Superior temporal gyrus (tissue), 1 donor: ENCODE measurements around the gene MAST1.
"Not testable (repeated sequence)": the region's sequence is repeated elsewhere in the genome, so short reads cannot be mapped to it uniquely, and the experiment has no call there.

Source experiments
- DNase-seq: peaks from one replicate; pipeline ENCODE4 v3.0.0-alpha.2; 2016; ENCODE audit errors: extremely low spot score

The MAST1 gene

GRCh38 chr19:12840091-12841079 lies 2.1 kb downstream of the MAST1 start:
- DNase-seq, result no peak

DNA sequence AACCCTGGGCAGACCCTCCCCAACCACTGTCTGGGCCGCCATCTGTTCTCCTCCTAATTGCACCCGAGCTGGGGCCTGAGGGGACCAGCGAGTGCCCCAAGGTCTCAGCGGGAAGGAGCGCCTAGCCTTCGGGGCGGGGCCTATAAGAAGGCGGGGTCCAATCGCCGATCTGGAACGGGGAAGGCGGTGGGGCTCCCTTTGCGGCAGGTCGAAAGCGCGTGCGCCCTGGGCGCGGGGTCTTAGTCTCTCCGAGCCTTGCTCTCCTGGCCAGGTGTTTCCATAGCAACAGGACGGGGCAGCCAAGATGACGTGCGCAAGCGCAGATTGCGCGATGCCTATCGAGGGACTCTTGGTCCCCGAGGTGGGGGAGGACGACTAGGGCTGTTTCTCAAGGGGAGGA lies 2.8 kb downstream of the MAST1 start:
- no peak for DNase-seq

- no peak for DNase-seq
Observed at GRCh38 chr19:12842511-12842910, 4.2 kb downstream of the MAST1 start.

DNA sequence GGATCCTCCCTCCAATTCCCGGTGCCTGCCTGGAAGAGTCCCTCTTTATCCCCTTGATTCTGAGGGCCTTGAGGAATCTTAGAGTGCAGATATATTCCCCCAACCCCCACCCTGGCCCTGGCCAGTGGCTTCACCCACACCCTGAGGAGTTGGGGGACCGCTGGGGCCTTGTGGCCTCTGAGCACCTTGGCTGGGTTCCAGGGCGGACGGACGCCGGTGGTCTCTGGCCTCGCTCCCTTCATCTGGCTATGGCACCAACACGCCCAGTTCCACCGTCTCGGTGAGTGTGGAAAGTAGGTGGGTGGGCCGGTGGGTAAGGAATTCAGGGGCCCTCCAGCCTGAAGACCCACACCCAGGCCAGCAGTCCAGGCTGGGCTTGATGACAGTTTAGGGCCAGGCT lies 5.0 kb downstream of the MAST1 start:
- no peak for DNase-seq

DNA sequence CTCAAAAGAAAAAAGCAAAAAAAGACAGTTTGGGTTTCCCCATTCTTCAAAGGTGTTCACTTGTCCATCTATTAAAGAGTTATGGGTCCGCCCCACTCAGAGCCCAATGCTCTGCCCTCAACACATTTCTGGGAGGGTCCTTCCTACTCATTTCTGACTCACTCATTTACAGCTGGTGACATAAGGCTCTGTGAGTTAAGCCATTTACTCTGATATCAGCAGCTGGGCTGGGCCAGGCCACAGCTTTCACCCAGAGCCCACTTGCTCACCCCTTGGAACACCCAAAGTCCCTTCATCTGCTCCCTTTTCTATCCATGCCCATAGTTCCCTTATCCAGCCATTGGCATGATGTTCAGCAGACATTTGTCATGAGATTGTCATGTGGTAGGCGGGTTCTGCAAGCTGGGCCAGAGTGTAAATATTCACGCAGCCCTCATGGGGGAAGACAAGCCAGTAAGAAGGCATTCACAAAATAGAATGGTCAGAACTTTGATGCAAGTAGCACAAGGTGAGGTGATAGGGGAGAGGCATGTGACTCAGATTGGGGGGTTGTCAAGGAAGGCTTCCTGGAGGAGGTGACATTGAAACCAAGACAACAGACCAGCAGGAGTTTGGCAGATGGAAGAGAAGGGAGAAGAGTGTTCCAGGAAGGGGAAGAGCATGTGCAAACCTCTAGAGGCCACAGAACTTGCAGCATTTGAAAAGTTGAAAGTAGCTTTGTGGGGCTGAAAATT lies 5.9 kb downstream of the MAST1 start:
- DNase-seq, result no peak

- not testable (repeated sequence) for DNase-seq
Observed at GRCh38 chr19:12846613-12847012, 8.3 kb downstream of the MAST1 start.

- peak; percentile 79 for DNase-seq
Observed at GRCh38 chr19:12847159-12848139, 9.1 kb downstream of the MAST1 start.

DNA sequence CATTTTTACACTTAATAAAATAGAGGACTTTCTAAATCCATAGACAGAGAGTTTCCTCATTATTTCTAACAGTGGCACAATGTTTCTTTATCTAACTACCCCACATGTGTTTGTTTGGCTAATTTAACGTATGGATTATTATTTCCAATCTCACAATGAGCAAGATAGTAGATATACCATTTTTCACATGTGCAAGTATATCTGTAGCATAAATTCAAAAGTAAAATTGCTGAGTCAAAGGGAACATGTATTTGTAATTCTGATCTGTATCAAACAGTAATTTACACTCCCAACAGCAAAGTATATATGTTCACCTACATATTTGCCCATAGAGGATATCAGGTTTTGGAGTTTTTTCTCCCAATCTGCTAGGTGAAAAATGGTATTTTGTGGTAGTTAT lies 18.3 kb downstream of the MAST1 start:
- no peak for DNase-seq

- DNase-seq, result no peak
Observed at GRCh38 chr19:12858041-12858928, 20.0 kb downstream of the MAST1 start.

DNA sequence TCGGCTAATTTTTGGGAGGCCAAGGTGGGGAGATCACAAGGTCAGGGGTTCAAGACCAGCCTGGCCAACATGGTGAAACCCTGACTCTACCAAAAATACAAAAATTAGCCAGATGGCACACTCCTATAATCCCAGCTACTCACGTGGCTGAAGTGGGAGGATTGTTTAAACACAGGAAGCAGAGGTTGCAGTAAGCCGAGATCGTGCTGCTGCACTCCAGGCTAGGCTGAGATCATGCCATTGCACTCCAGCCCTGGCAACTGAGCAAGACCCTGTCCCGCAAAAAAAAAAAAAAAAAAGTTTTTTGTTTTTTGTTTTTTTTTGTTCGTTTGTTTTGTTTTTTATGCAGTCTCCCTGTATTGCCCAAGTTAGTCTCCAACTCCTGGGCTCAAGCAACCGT lies 21.2 kb downstream of the MAST1 start:
- no peak for DNase-seq

DNA sequence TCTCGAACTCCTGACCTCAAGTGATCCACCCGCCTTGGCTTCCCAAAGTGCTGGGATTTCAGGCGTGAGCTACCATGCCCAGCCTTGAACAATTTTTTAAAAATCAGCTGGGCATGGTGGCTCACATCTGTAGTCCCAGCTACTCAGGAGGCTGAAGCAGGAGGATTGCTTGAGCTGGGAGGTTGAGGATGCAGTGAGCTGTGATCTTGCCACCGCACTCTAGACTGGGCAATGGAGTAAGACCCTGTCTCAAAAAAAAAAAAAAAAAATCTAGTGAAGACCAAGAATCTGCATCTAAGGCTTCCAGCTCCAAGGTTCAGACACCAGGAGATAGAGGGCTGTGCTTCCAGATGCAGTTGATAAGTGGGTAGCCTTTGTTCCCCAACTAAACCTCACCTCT lies 25.8 kb downstream of the MAST1 start:
- no peak for DNase-seq

DNA sequence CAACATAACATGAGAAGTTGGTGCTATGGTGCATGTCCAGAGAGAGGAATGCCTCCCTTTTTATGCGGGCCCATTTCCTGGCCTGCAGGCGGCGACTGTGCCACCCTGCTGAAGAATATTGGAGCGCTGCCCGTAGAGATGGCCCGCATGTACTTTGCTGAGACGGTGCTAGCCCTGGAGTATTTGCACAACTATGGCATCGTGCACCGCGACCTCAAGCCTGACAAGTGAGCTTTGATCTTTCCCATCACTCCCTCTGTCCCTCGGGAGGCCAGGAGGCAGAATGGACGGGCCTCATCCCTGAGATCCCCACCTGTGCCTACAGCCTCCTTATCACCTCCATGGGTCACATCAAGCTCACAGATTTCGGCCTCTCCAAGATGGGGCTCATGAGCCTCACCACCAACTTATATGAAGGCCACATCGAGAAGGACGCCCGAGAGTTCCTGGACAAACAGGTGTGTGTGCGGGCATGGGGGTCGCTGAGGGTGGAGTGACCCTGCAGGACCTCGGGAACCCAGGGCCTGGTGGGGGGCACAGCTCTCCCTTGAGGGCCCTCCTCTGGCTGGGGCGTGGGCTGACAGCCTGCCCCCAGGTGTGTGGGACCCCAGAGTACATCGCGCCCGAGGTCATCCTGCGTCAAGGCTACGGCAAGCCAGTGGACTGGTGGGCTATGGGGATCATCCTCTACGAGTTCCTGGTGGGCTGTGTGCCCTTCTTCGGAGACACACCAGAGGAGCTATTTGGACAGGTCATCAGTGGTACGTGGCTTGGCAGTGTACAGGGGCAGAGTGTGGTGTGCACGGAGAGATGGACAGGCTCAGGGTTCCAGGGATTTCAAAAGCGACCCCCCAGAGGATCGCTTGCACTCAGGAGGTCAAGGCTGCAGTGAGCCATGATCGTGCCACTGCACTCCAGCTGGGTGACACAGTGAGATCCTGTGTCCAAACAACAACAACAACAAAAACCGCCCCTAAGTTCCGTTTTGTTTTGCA lies 26.7 kb downstream of the MAST1 start:
- DNase-seq, result no peak

- DNase-seq, result no peak
Observed at GRCh38 chr19:12865746-12866415, 27.6 kb downstream of the MAST1 start.

- DNase-seq, result no peak
Observed at GRCh38 chr19:12866416-12867119, 28.3 kb downstream of the MAST1 start.

DNA sequence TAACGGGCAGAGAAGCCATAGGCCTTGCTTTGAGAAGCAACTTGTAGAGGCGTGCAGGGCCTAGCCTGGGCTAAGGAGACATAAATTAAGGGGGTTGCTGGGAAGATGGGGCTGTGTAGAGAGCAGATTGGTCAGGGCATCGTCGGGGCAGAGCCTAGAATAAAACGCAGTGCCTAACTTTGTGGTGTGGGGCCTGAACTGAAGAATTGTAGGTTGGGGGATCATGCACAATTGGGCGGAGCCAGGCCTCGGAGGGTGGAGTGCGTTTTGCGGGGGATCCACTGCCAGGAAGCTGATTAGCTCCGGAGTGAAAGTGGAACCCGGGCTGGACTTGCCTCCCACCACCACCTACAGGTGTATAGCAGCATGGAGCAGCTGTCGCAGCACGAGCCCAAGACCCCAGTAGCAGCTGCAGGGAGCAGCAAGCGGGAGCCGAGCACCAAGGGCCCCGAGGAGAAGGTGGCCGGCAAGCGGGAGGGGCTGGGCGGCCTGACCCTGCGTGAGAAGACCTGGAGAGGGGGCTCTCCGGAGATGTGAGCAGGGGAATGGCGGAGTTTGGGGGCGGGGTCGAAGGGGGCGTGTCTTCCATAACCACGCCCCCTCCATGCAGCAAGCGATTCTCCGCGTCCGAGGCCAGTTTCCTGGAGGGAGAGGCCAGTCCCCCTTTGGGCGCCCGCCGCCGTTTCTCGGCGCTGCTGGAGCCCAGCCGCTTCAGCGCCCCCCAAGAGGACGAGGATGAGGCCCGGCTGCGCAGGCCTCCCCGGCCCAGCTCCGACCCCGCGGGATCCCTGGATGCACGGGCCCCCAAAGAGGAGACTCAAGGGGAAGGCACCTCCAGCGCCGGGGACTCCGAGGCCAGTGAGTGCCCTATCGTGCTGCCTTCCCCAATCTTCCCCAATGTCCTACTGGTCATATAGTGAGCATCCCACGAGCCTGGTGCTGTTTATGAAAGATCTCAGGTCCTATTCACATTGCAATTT lies 29.1 kb downstream of the MAST1 start:
- no peak for DNase-seq

DNA sequence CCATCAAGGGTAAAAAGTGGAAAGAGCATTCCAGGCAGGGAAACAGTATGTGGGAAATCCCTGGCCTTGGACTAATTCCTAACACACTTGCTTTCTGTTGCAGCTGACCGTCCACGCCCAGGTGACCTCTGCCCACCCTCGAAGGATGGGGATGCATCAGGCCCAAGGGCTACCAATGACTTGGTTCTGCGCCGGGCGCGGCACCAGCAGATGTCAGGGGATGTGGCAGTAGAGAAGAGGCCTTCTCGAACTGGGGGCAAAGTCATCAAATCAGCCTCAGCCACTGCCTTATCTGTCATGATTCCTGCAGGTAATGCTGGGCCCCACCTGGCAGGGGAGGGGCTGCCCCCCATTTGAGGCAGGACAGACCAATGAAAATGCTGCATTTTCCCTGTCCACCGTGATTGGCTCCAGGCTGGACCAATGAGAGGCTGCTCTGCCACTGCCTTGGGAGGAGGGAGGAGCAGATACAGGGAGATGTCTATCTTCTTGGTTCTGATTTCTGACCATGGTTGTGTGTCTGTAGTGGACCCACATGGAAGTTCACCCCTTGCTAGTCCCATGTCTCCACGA lies 30.3 kb downstream of the MAST1 start:
- DNase-seq, result no peak

DNA sequence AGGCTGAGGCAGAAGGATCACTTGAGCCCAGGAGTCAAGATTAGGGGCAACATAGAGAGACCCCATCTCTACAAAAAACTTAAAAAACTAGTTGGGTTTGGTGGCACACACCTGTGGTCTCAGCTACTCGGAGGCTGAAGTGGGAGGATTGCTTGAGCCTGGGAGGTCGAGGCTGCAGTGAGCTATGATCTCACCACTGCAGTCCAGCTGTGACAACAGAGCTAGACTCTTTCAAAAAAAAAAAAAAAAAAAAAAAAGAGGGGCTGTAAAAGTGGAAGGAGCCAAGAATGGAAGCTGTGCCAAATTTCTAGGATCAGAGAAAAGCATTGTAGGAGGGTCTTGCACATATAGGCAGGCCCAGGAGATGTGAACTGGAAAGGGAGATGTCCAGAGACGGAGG lies 33.4 kb downstream of the MAST1 start:
- no peak for DNase-seq
